ENCODE data around the gene CCNB1IP1. TPM values are rescaled to one million over a fixed set of nuclear protein-coding genes. Genes with fewer than 3 reads are reported as not detected.

Gene CCNB1IP1
- total and polyA plus RNA-seq, 2 of the 8 experiments (the other 6 are each of a cell fraction or from before 2014, with no cell fraction given), result 173 to 277 TPM

DNA sequence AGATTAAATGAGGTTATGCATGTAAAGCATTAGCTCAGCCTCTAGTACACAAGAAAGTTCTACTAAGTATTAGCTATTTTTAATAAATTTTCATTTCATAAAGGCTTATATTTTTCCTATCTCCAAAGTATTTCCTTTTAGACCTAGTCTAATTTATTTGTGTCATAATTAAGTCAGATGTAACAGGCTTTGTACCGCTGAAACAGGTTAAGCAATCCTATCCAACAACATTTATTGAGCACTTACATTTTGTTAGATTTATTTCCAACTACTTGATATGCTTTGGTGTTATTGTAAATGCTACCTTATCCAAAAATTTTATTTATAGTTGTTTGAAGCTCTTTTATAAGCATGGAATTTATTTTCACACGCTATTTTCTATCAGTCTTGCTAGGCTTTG is 8.6 kb upstream of the CCNB1IP1 start (continued):
- TF ChIP-seq, protein P1, sequence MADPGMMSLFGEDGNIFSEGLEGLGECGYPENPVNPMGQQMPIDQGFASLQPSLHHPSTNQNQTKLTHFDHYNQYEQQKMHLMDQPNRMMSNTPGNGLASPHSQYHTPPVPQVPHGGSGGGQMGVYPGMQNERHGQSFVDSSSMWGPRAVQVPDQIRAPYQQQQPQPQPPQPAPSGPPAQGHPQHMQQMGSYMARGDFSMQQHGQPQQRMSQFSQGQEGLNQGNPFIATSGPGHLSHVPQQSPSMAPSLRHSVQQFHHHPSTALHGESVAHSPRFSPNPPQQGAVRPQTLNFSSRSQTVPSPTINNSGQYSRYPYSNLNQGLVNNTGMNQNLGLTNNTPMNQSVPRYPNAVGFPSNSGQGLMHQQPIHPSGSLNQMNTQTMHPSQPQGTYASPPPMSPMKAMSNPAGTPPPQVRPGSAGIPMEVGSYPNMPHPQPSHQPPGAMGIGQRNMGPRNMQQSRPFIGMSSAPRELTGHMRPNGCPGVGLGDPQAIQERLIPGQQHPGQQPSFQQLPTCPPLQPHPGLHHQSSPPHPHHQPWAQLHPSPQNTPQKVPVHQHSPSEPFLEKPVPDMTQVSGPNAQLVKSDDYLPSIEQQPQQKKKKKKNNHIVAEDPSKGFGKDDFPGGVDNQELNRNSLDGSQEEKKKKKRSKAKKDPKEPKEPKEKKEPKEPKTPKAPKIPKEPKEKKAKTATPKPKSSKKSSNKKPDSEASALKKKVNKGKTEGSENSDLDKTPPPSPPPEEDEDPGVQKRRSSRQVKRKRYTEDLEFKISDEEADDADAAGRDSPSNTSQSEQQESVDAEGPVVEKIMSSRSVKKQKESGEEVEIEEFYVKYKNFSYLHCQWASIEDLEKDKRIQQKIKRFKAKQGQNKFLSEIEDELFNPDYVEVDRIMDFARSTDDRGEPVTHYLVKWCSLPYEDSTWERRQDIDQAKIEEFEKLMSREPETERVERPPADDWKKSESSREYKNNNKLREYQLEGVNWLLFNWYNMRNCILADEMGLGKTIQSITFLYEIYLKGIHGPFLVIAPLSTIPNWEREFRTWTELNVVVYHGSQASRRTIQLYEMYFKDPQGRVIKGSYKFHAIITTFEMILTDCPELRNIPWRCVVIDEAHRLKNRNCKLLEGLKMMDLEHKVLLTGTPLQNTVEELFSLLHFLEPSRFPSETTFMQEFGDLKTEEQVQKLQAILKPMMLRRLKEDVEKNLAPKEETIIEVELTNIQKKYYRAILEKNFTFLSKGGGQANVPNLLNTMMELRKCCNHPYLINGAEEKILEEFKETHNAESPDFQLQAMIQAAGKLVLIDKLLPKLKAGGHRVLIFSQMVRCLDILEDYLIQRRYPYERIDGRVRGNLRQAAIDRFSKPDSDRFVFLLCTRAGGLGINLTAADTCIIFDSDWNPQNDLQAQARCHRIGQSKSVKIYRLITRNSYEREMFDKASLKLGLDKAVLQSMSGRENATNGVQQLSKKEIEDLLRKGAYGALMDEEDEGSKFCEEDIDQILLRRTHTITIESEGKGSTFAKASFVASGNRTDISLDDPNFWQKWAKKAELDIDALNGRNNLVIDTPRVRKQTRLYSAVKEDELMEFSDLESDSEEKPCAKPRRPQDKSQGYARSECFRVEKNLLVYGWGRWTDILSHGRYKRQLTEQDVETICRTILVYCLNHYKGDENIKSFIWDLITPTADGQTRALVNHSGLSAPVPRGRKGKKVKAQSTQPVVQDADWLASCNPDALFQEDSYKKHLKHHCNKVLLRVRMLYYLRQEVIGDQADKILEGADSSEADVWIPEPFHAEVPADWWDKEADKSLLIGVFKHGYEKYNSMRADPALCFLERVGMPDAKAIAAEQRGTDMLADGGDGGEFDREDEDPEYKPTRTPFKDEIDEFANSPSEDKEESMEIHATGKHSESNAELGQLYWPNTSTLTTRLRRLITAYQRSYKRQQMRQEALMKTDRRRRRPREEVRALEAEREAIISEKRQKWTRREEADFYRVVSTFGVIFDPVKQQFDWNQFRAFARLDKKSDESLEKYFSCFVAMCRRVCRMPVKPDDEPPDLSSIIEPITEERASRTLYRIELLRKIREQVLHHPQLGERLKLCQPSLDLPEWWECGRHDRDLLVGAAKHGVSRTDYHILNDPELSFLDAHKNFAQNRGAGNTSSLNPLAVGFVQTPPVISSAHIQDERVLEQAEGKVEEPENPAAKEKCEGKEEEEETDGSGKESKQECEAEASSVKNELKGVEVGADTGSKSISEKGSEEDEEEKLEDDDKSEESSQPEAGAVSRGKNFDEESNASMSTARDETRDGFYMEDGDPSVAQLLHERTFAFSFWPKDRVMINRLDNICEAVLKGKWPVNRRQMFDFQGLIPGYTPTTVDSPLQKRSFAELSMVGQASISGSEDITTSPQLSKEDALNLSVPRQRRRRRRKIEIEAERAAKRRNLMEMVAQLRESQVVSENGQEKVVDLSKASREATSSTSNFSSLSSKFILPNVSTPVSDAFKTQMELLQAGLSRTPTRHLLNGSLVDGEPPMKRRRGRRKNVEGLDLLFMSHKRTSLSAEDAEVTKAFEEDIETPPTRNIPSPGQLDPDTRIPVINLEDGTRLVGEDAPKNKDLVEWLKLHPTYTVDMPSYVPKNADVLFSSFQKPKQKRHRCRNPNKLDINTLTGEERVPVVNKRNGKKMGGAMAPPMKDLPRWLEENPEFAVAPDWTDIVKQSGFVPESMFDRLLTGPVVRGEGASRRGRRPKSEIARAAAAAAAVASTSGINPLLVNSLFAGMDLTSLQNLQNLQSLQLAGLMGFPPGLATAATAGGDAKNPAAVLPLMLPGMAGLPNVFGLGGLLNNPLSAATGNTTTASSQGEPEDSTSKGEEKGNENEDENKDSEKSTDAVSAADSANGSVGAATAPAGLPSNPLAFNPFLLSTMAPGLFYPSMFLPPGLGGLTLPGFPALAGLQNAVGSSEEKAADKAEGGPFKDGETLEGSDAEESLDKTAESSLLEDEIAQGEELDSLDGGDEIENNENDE (IDR thresholded peaks at IDR 0.05; ENCODE audit: insufficient replicate concordance, low read length), result no peak
- TF ChIP-seq SP2 (IDR thresholded peaks at IDR 0.05; ENCODE audit: low read length) (no peak), RBBP5 (IDR thresholded peaks at IDR 0.05; ENCODE audit: borderline replicate concordance, low read depth, low read length) (no peak), BRCA1 (IDR thresholded peaks at IDR 0.05; ENCODE audit: low read depth, low read length) (no peak), SAP30 (IDR thresholded peaks at IDR 0.05; ENCODE audit: insufficient read depth, insufficient replicate concordance, low read length) (no peak), KDM5A (IDR thresholded peaks at IDR 0.05; ENCODE audit: low read length) (no peak)
- TF ChIP-seq, protein P2, sequence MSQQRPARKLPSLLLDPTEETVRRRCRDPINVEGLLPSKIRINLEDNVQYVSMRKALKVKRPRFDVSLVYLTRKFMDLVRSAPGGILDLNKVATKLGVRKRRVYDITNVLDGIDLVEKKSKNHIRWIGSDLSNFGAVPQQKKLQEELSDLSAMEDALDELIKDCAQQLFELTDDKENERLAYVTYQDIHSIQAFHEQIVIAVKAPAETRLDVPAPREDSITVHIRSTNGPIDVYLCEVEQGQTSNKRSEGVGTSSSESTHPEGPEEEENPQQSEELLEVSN (IDR thresholded peaks at IDR 0.05), result no peak
